Hepatocyte (in vitro differentiated cells): ENCODE results near the gene CFAP99. TPM values are rescaled to one million over a fixed set of nuclear protein-coding genes. Genes with fewer than 3 reads are reported as not detected.

Experiments used
- DNase-seq: peaks from one replicate; pipeline ENCODE4 v3.0.0-alpha.2; 2016; ENCODE audit warnings: low spot score
- H2AFZ ChIP-seq: fragments of 200-600 bp; sonication (generic); 2 replicates; pipeline ENCODE4 v1.6.0; 2016; ENCODE audit warnings: antibody characterized with exemption, mild to moderate bottlenecking
- H3K27ac ChIP-seq: fragments of 200-600 bp; sonication (generic); 2 replicates; pipeline ENCODE4 v1.5.1; 2016; ENCODE audit warnings: mild to moderate bottlenecking
- H3K27me3 ChIP-seq: fragments of 200-600 bp; sonication (generic); 2 replicates; pipeline ENCODE4 v1.6.1; 2016
- H3K36me3 ChIP-seq: fragments of 200-600 bp; sonication (generic); replicated peaks from 2 replicates; pipeline ENCODE4 v1.5.1; 2016; ENCODE audit warnings: low read depth; ENCODE audit not compliant: insufficient read depth
- H3K4me1 ChIP-seq: fragments of 200-600 bp; sonication (generic); 2 replicates; pipeline ENCODE4 v1.5.1; 2016; ENCODE audit warnings: mild to moderate bottlenecking, moderate library complexity; ENCODE audit not compliant: insufficient read depth
- H3K4me2 ChIP-seq: fragments of 200-600 bp; sonication (generic); 2 replicates; pipeline ENCODE4 v1.6.0; 2016
- H3K4me3 ChIP-seq: fragments of 200-600 bp; sonication (generic); 2 replicates; pipeline ENCODE4 v1.5.1; 2016; ENCODE audit warnings: mild to moderate bottlenecking
- H3K79me2 ChIP-seq: fragments of 200-600 bp; sonication (generic); 2 replicates; pipeline ENCODE4 v1.6.0; 2017; ENCODE audit warnings: mild to moderate bottlenecking
- H3K9me2 ChIP-seq: fragments of 200-600 bp; sonication (generic); replicated peaks from 2 replicates; pipeline ENCODE4 v1.6.0; 2017; ENCODE audit warnings: mild to moderate bottlenecking; ENCODE audit not compliant: insufficient read depth
- H3K9me3 ChIP-seq: fragments of 200-600 bp; sonication (generic); 2 replicates; pipeline ENCODE4 v1.5.1; 2016; ENCODE audit warnings: low read depth, mild to moderate bottlenecking
- H4K20me1 ChIP-seq: fragments of 200-600 bp; sonication (generic); 2 replicates; pipeline ENCODE4 v1.6.0; 2016; ENCODE audit warnings: mild to moderate bottlenecking; ENCODE audit not compliant: insufficient read depth, poor library complexity, severe bottlenecking
- CTCF ChIP-seq: fragments of 200-600 bp; sonication (generic); IDR thresholded peaks from 2 replicates; pipeline ENCODE4 v1.5.1; 2016; ENCODE audit warnings: antibody characterized with exemption, mild to moderate bottlenecking; ENCODE audit not compliant: poor library complexity
- EZH2 ChIP-seq: fragments of 200-600 bp; sonication (generic); IDR thresholded peaks from 2 replicates; pipeline ENCODE4 v1.6.1; 2016; ENCODE audit warnings: antibody characterized with exemption, mild to moderate bottlenecking, borderline replicate concordance
- EZH2phosphoT487 ChIP-seq: fragments of 200-600 bp; sonication (generic); IDR thresholded peaks from one replicate; pipeline ENCODE4 v1.6.1; 2018; ENCODE audit warnings: antibody characterized with exemption, mild to moderate bottlenecking, low read depth, moderate library complexity; ENCODE audit not compliant: unreplicated experiment, severe bottlenecking
- WGBS: methylation state at CpG from one replicate; pipeline ENCODE4 v1.1.6; 2016; ENCODE audit warnings: low lambda C conversion rate; ENCODE audit errors: missing lambda C conversion rate; 5-methylcytosine and 5-hydroxymethylcytosine counted together
- polyA plus RNA-seq: library from polyadenylated mRNA; unstranded; fragments of >200 nt; fragmentation: Nextera tagmentation; extraction: Ambion mirVana; gene quantifications from 2 replicates; pipeline ENCODE4 v1.2.1, GENCODE V29; 2016
- total RNA-seq: library from RNA; depleted of rRNA; stranded (reverse); fragments of >200 nt; gene quantifications from 2 replicates; pipeline ENCODE4 v1.2.3, GENCODE V29; 2014

CFAP99 gene
- total and polyA plus RNA-seq, 2 experiments from 2014 or later = not detected

GRCh38 chr4:2406406-2406805 lies 12.3 kb upstream of the CFAP99 start:
- Histone ChIP-seq H3K9me3 (no peaks in the 10 kb centered on the region), H3K4me2 (no peak overlapping the region), H3K4me3 (no peak overlapping the region), H3K36me3 (no peaks in the 10 kb centered on the region), H4K20me1 (no peaks in the 10 kb centered on the region), H3K79me2 (no peaks in the 10 kb centered on the region), H3K27me3 (no peaks in the 10 kb centered on the region), H3K9me2 (no peaks in the 10 kb centered on the region), H2AFZ (no peak overlapping the region), H3K27ac (no peak overlapping the region), H3K4me1 (peaks cover 4% of the 10 kb centered on the region)
- WGBS = 72% methylated on average over 10 of the region's 10 CpGs
- no peak for DNase-seq
- no peak for TF ChIP-seq CTCF
- no peak for TF ChIP-seq EZH2phosphoT487
- no peak for TF ChIP-seq EZH2

- no peak for DNase-seq
- no peak overlapping the region for H3K4me3 ChIP-seq
- H3K4me1 ChIP-seq = peaks cover 4% of the 10 kb centered on the region
- H3K27me3 ChIP-seq = no peaks in the 10 kb centered on the region
- no peaks in the 10 kb centered on the region for H3K9me3 ChIP-seq
- no peak overlapping the region for H3K27ac ChIP-seq
- no peaks in the 10 kb centered on the region for H3K36me3 ChIP-seq
- H3K9me2 ChIP-seq = no peaks in the 10 kb centered on the region
- WGBS = 75% methylated on average over 7 of the region's 7 CpGs
- TF ChIP-seq EZH2 (no peak), CTCF (no peak), EZH2phosphoT487 (no peak)
- no peak overlapping the region for H2AFZ ChIP-seq
- no peaks in the 10 kb centered on the region for H4K20me1 ChIP-seq
- no peak overlapping the region for H3K4me2 ChIP-seq
- H3K79me2 ChIP-seq = no peaks in the 10 kb centered on the region
Measured at GRCh38 chr4:2406920-2407319, 11.8 kb upstream of the CFAP99 start.

- no peak overlapping the region for H2AFZ ChIP-seq
- no peak for DNase-seq
- H3K9me3 ChIP-seq = no peaks in the 10 kb centered on the region
- H3K4me1 ChIP-seq = peaks cover 11% of the 10 kb centered on the region
- TF ChIP-seq CTCF (no peak), EZH2 (no peak), EZH2phosphoT487 (no peak)
- no peaks in the 10 kb centered on the region for H3K79me2 ChIP-seq
- H3K27ac ChIP-seq = no peak overlapping the region
- no peaks in the 10 kb centered on the region for H3K36me3 ChIP-seq
- no peak overlapping the region for H3K4me3 ChIP-seq
- H4K20me1 ChIP-seq = no peaks in the 10 kb centered on the region
- no peaks in the 10 kb centered on the region for H3K27me3 ChIP-seq
- 93% methylated on average over 3 of the region's 3 CpGs for WGBS
- H3K9me2 ChIP-seq = no peaks in the 10 kb centered on the region
- H3K4me2 ChIP-seq = no peak overlapping the region
Measured at GRCh38 chr4:2407991-2408342, 10.8 kb upstream of the CFAP99 start.

- WGBS = 94% methylated on average over 15 of the region's 15 CpGs
Measured at GRCh38 chr4:2408401-2408958, 10.3 kb upstream of the CFAP99 start.

More at GRCh38 chr4:2408401-2408958, 10.3 kb upstream of the CFAP99 start:
- DNase-seq = no peak
- no peaks in the 10 kb centered on the region for H3K36me3 ChIP-seq
- H3K79me2 ChIP-seq = no peaks in the 10 kb centered on the region
- no peaks in the 10 kb centered on the region for H3K9me3 ChIP-seq
- H3K27ac ChIP-seq = no peak overlapping the region
- no peak overlapping the region for H3K4me2 ChIP-seq
- H2AFZ ChIP-seq = no peak overlapping the region
- no peak overlapping the region for H3K4me3 ChIP-seq
- peaks cover 14% of the 10 kb centered on the region for H3K4me1 ChIP-seq
- TF ChIP-seq EZH2 = no peak
- TF ChIP-seq CTCF = no peak
- TF ChIP-seq EZH2phosphoT487 = no peak
- no peaks in the 10 kb centered on the region for H3K9me2 ChIP-seq
- no peaks in the 10 kb centered on the region for H3K27me3 ChIP-seq
- no peaks in the 10 kb centered on the region for H4K20me1 ChIP-seq
